Stimulated activated CD8-positive, alpha-beta memory T cell treated with anti-CD3 and anti-CD28 coated beads, Interleukin-12 subunit alpha, Interleukin-12 subunit beta, amount 100 ng/mL, for 24 hours (primary cell): Measurements from ENCODE around the gene ZNF160.
"Not testable (repeated sequence)": the region's sequence is repeated elsewhere in the genome, so short reads cannot be mapped to it uniquely, and the experiment has no call there.

Experiments
- DNase-seq: peaks from one replicate; pipeline ENCODE4 v3.0.0-alpha.2; 2020; ENCODE audit errors: extremely low read depth

The ZNF160 gene

DNA sequence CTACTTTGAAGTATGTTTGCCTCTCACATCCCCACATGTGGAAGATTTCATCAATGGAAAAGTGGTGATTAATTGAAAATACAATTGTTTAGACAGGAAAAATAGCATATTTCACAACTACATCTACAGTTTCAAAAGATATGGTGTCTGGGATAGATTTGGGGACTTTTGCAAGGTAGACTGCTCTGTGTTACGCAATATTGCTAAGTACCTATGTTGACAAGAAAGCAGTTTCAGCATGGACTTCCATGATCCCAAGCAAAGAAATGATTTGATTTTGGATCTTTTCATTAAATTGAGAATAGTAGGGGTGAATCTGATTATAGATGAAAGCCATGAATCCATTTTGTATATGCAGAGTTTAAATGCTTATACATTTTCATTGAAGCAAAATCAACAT, 10.5 kb downstream of the ZNF160 start:
- no peak for DNase-seq

DNA sequence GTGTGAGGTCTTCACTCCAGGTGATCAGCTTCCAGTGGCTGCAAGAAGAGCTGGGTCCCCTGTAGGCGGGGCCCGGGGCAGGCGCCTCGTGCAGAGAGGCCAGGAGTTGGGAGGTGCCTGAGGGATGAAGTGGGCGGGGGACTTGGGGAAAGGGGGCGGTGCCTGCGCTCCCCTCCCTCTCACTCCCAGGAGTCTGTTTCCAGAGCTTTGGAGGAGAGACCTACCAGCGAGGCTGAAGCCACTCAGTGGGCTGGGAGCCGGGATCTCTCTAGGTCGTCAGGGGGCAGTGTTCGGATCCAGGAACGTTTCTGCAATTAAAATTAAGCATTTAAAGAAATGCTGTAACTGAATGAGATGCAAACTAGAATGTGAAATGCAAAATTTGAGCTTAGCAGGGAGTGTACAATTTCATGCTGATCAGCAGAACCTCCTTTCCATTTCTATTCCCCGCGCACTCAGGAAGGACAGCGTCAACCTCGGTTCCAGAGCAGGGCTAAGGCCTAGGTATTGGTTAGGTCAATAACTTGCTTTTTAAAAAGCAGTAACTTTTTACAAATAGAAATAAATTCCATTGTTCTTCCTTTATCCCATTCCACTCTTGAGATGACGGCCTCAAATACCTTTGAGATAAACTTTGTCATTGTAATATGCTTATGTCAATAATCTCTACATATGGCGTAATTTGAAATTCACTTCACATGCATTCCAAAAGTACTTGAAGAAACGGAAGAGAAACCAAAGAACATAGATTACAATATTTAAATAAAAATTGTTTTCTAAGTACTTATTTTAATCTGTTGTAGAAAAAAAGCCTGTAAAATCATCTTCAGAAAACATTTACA, 11.6 kb downstream of the ZNF160 start:
- no peak for DNase-seq

DNA sequence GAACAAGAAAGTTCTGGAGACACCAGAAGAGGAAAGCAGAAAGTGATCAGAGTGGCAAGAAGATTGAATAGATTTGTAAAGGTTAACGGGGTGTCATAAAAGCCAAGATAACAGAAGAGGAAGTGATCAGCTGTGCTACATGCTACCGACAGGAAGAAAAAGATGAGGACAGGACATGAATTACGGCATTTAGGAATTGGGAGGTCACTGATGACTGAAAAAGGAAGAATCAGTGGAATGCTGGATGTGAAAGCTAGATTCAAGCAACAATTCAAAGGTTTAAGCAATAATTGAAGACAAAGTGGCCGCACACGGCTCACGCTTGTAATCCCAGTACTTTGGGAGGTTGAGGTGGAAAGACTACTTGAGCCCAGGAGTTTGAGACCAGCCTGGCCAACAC, 15.1 kb downstream of the ZNF160 start:
- DNase-seq = no peak

DNA sequence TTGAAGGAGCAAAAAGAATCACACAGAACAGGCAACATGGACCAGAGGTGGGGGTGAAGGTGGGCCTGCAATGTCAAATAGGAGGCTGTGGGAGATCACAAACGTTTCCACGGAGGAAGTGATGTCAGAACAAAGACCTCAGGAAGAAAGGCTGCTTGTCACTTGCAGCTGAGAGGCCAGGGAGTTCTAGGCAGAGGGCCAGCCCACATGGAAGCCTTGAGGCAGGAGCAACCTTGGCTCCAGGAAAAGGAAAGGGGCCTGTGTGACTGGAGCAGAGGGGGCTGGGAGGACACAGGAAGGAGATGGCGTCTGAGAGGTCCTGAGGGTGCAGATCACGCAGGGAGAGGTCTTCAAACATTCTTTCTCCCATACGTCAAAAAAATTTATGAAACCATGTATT, 16.3 kb downstream of the ZNF160 start:
- no peak for DNase-seq

DNA sequence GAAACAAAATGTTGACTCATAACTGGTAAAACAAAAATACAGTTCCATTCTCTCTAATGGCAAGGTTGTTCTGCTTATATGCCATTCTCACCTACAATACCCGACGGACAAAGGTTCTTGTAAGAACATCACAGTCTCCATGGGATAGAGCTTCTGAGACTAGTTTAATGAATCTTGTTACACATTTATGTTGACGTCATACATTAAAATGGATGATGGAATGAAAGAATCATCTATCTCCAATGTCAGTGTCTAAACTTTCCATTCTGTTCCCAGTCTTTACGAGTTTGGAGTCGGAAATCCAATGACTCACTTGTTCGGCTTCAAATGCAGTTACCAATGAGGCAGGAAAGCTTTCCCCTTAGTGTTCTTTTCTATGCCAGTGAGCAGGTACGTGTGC, 17.7 kb downstream of the ZNF160 start:
- no peak for DNase-seq

DNA sequence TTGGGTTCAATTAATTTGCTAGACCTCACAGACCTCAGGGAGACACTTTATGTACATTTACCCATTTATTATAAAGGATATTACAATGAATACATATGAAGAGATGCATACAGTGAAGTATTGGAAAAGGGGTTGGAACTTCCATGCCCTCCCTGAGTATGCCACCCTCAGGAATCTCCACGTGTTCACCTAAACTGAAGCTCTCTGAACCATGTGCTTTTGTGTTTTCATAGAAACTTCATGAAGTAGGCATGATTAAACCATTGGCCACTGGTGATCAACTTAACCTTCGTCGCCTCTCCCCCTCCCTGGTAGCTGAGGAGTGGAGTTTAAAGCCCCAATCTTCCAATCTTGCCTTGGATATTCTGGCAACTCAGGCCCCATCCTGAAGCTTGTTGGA, 20.3 kb downstream of the ZNF160 start:
- DNase-seq = no peak

DNA sequence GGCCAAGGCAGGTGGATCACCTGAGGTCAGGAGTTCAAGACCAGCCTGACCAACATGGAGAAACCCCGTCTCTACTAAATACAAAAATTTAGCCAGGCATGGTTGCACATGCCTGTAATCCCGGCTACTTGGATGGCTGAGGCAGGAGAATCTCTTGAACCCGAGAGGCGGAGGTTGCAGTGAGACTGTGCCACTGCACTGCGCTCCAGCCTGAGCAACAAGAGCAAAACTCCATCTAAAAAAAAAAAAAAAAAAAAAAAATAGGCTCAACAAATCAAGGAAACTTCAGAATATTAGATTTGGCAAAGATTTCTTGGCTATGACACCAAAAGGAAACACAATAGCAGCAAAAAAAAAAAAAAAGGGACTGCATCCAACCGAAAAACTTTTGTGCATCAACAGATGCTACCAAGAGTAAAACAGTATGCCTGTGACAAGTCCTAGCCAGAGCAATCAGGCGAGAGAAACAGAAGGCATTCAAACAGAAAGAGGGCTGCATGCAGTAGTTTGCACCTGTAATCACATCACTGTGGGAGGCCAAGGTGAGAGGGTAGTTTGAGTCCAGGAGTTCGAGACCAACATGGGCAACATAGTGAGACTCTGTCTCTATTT, 23.8 kb downstream of the ZNF160 start:
- no peak for DNase-seq

DNA sequence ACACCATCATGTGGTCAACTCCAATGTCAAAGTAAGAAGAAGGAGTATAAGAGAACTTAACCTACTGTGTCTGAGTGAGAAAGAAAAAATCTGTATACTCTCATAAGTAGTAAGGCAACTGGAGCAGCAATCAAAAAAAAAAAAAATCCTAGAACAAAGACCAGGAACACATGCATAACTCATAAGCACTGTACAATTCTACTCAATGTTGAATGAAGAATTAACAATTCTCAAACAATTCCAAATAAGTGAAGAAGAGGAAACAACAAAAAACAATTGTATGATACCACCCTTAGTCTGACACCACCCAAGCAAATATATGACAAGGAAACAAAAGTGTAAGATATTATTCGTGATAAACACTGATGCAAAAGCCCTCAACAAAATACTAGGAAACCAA, 24.6 kb downstream of the ZNF160 start:
- DNase-seq = no peak

DNA sequence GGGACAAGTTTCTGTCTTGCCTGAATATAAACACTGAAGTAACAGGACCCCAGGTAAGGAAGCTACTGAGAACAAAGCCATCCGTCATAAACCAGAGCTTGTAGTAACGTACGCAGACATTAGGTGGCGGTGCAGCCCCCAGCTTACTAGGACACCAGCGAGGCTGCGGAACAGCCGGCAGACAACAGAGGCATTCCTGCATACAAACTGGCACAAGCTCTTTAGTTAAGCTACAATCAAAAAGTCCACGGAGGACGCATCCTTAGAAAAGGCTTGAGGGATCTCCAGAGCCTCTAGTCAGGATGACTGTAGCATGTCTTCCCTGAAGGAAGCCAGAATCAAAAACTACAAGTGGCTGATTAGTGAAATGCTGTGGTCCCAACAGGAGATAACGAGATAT, 26.2 kb downstream of the ZNF160 start:
- DNase-seq = no peak

DNA sequence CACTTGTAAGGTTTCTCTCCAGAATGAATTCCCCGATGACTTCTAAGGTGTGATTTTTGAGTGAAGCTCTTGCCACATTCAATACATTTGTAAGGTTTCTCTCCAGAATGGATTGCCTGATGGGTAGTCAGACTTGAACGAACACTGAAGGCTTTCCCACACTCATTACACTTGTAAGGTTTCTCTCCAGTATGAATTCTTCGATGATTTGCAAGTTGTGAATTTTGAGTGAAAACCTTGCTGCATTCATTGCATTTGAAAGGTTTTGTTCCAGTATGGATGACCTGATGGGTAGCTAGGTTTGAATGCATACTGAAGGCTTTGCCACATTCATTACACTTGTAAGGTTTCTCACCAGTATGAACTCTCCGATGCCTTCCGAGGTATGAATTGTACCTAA, 34.4 kb downstream of the ZNF160 start:
- DNase-seq = no peak

DNA sequence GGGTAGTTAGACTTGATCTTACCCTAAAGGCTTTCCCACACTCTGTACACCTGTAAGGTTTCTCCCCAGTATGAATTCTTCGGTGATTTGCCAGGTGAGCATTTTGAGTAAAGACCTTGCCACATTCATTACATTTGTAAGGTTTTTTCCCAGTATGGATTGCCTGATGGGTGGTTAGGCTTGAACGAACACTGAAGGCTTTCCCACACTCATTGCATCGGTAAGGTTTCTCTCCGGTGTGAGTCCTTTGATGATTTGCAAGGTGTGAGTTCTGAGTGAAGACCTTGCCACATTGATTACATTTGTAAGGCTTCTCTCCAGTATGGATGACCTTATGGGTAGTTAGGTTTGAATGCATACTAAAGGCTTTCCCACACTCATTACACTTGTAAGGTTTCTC, 35.0 kb downstream of the ZNF160 start:
- DNase-seq = no peak

DNA sequence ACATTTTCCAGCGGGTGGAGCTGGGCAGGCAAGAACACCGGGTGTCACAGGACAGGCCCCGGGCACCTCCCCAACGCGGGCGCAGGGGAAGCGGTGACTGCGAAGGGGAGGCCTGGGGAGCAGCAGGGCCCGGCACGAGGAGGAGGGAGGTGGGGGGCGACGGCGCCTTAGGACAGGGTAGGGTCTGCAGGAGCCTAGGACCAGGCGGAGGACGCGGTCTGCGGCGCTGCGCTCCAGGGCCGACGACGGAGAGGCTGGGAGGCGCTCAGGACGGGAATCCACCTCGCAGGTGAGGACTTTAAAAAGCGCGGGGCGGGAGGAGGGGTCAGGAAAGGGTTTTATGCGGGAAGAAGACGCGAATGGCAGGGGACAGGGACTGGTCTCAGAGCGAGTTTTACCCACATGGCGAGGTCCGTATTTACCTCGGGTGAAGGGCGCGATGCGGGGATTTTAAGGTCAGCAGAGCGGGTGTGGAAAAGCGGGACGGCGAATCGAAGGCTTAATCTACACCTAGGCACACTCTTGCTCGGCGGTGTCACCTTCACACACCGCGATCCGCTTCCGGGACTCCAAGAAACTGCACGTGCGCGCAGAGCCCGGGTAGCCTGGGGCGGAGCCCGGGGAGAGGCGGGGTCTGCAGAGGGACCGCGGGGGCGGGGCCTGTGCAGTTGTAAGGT, 45.2 kb downstream of the ZNF160 start:
- no peak for DNase-seq

DNA sequence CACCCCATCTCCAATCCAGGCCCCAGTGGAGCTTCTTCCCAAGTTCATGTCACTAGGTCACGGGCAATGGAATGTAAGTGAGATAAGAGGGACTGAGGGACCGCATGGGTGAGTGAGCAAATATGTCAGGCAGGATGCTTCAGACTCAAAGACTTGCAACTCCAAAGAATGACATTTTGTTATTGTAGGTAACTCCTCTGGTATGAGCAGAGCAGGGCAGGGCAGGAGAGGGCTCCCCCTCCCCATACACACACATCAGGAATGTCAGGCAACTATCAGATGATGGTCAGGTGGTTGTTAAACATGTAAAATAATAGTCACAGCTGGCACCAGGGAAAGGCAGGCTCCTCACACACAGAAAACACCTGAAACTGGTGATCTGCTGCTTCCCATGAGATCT, 48.1 kb downstream of the ZNF160 start:
- no peak for DNase-seq

DNA sequence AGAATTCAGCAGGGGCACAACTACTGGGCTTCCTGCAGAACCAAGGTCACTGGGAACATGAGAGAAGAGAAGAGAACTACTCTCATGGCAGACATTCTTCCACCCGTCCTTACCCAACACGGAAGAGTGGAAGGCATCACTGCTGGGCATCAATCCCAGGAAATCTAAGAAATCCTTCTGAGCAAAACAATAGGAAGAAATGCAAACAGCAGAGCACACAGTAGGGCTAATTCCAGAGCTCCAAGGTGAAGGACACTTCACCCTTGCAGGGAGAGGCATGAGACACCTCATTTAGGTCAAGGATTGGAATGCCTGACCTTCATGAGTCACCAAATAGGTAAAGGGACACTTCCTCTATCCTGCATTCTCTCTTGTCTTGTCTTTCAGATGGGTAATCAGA, 55.8 kb downstream of the ZNF160 start:
- DNase-seq = no peak

DNA sequence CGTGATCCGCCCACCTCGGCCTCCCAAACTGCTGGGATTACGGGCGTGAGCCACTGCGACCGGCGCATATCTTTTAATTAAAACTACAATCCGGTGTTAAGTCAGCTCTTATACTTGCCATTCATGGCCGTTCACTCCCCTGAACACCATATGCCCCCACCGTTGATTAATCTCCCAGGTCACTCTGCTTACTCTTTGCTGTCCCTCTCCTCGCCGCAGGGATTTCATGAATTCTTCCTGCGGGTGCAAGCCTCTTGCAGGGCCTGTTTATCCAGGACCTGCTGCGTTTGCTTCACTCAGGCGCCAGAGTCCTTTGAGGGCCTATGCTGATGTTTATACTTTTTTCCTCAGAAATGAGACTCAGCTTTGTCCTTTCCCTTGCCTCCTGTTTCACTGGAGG, 57.7 kb downstream of the ZNF160 start:
- no peak for DNase-seq

DNA sequence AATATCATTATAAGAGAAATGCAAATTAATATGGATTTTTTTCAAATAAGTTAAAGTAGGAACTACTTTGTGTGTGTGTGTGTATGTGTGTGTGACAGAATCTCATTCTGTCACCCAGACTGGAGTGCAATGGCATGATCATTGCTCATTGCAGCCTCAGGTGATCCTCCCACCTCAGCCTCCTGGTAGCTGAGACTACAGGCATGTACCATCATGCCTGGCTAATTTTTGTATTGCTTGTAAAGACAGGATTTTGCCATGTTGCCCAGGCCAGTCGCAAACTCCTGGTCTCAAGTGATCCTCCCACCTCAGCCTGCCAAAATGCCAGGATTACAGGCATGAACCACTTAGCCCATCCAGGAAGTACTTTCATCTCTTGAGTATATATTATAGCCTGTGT, 61.9 kb downstream of the ZNF160 start:
- DNase-seq = no peak

DNA sequence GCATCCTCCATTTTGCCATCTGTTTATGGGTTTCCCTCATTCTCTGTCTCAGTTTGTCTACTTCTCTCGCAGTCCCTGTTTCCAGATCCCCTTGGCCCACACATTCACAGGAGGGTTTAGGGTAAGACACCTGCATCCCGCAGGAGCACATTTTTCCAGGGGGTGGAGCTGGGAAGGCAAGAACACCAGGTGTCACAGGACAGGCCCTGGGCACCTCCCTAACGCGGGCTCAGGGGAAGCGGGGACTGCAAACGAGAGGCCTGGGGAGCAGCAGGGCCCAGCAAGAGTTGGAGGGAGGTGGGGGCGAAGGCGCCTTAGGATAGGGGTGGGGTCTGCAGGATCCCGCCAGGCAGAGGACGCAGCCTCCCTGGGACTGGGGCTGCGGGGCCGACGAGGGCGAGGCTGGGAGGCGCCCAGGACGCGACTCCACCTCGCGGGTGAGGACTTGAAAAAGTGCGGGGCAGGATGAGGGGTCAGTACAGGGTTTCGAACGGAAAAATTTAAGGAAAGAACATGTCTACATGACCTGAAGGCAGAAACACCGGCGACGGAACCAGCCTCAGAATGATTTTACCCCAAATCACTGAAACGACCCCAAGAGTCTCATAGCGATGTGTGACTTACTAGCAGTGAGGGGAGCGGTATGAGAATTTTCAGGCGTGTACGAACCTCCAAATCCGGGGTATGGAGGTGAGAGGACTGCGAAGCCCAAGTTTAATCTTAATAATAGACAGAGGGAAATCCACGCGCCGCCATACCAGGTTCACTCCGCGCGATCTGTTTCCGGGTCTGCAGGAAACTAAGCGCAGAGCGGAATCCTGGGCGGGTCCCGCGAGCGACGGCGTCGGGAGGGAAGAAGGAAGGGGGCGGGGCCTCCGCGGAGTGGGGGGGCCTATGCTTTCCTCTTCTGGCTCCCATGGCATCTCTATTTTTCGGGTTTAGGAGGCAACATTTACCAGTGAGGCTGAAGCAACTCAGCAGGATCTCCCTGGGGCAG, 65.8 kb downstream of the ZNF160 start:
- DNase-seq = no peak

DNA sequence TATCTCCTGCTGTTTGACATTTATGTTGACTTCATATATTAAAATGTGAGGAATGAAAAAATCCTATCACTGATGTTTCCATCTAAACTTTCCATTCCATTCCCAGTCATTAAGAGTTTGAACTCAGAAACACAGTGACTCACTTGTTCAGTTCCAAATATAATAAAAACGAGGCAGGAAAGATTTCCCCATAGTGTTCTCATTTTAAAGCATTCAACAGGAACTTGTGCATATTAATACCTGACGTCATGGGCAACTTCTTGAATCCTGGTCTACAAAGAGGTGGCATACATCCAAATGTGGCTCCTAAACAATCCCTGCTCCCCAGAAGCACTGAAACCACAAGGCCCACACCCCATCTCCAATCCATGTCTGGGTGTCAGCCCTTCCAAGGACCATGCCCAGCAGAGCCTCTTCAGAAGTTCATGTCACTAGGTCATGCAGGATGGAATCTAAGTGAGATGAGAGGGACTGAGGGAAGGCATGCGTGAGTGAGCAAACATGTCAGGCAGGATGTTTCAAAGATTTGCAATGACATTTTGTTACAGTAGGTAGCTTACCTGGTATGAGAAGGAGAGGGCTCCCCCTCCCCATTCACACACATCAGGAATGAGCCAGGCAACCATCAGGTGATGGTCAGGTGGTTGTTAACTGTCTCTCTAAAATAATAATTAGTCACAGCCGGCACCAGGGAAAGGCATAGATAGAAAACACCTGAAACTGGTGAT, 68.1 kb downstream of the ZNF160 start:
- DNase-seq = no peak

DNA sequence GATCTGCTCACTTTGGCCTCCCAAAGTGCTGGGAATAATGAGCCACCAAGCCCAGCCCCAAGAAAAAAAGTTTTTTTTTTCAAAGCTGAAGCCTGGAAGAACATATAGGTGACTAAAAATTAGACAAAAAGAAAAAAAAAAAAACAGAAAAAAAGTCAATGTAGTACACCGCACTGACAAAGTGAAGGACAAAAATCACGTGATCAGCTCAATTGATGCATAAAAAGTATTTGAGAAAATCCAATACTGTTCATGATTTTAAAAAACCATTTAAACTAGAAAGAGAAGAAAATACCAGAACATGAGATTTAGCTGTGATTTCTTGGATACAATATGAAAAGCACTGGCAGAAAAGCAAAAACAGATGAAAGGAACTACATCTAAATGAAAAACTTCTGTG, 69.2 kb downstream of the ZNF160 start:
- no peak for DNase-seq

DNA sequence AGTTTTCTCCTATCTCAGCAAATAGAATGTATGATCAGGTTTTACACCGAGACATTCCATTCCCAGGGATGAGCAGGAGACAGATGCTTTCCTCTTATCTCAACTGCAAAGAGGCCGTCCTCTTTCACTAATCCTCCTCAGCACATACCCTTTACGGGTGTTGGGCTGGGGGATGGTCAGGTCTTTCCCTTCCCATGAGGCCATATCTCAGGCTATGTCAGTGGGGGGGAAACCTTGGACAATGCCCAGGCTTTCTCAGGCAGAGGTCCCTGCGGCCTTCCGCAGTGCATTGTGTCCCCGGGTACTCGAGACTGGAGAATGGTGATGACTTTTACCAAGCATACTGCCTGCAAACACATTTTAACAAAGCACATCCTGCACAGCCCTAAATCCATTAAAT, 74.9 kb downstream of the ZNF160 start:
- DNase-seq = not testable (repeated sequence)

DNA sequence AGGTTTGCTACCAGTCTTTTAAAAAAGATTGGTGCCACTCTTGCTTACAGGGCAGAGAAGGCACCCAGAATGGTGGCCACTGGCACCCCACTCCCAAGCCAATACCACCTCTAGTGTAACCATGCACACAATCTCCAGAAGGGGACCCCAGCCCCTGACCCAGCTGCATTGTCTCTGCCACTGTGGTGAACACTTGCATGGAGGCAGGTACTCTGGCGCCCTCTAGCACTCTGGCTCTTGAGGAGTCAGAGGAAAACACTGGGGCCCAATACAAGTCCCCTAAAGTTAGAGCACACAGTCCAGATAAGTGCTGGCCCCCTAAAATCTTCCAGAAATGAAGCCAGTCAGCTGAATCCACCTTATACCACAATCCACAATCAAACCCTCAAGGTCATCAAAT, 83.5 kb downstream of the ZNF160 start:
- DNase-seq = no peak
